Measurements from ENCODE around the gene KCNIP2.

- TF ChIP-seq EP300 (IDR thresholded peaks at IDR 0.05) (no peak), CTCF (IDR thresholded peaks at IDR 0.05) (no peak), POLR2A (IDR thresholded peaks at IDR 0.05) (no peak), POLR2AphosphoS5 (IDR thresholded peaks at IDR 0.05) (no peak)
These were observed 8.0 kb upstream of the KCNIP2 start for GRCh38 chr10:101851411-101852116.
